Activated T-cell treated with anti-CD3 and anti-CD28 coated beads for 1 hour (primary cell): ENCODE results near the gene ZMIZ1.

Experiments
- DNase-seq: peaks from one replicate; pipeline ENCODE4 v3.0.0-alpha.2; 2020; ENCODE audit warnings: low read depth

The ZMIZ1 gene

GRCh38 chr10:79310200-79310865 is 241.6 kb downstream of the ZMIZ1 start:
- no peak for DNase-seq

DNA sequence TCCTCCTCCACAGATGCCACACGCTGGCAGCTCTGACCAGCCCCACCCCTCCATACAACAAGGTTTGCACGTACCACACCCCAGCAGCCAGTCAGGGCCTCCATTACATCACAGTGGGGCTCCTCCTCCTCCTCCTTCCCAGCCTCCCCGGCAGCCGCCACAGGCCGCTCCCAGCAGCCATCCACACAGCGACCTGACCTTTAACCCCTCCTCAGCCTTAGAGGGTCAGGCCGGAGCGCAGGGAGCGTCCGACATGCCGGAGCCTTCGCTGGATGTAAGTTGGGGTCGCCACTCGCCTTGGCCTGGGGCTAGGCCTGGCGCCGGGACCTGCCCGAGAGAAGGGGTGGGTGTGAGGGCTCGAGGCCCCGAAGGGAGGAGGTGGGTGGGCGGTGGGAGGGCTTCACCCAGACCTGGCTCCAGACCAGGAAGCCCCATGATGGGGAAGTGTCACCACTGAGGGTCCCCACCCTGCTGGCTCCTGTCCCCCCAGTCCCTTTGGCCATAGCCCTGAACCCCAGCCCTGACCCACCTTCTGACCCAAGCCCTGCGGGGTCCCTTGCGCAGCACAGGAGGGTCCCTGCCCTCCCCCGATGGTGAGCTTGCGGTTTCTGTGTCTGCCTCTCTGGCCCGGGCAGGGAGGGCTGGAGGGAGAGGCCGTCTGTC is 242.3 kb downstream of the ZMIZ1 start:
- DNase-seq: no peak

DNA sequence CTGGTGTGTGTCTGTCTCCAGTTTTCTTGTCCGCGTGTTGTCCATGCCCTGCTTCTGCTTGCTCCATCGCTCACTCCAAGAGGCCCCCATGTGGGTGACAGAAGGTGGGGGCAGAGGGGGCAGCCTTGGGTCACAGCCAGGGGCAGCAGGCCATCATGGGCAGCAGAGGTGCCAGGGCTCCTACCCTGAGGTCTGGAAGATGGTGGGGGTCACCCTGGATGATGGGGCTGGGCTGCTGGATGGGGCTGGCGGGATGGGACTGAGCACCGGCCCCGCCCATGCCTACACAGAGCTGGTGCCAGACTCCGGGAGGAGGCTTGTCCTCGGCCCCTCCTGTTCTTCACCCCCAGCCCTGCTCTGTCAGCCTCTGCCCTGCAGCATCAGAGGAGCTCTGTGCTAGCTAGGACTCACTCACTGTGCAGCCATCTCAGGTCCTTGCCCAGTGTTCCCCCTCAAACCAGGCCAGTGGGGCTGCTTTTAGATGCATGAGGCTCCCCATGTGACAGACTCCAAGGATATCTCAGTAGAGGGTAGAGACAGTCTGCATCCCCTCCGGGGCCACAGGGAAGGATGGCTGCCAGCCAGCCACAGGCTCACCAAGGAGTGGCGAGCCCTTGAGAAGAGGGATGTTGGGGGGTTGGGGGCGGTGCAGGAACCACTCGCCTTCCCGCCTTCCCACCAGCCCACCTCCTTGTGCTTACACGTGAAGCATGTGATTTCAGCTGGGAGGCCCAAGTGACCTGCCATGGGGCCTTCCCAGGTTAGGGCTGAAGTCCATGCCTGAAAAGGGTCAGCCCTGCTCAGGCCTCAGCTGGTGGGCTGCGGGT is 243.0 kb downstream of the ZMIZ1 start:
- no peak for DNase-seq

DNA sequence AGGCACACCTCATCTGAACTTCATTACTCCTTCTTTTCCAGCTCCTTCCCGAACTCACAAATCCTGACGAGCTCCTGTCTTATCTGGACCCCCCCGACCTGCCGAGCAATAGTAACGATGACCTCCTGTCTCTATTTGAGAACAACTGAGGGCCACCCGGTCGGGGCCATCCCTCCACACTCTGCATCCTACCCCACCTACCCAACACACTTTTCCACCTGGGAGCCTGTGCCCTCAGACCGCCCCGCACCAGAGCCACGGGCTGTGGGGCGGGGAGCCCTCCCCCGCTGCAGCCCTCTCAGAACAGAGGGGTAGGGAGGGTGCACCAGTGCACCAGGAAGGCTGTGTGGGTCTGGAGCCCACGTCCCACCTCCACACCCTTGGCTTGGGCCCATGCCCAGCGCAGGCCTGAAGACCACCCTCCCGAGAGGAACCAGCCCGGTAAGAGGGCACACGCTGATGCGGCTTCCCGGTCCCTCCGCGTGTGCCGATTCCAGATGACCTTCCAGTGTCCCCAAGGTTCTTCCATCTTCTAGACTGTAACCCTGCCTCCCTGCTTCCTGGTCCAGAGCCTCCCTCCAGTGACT is 243.9 kb downstream of the ZMIZ1 start:
- DNase-seq: no peak

- no peak for DNase-seq
These were observed 244.6 kb downstream of the ZMIZ1 start for GRCh38 chr10:79313320-79313719.

DNA sequence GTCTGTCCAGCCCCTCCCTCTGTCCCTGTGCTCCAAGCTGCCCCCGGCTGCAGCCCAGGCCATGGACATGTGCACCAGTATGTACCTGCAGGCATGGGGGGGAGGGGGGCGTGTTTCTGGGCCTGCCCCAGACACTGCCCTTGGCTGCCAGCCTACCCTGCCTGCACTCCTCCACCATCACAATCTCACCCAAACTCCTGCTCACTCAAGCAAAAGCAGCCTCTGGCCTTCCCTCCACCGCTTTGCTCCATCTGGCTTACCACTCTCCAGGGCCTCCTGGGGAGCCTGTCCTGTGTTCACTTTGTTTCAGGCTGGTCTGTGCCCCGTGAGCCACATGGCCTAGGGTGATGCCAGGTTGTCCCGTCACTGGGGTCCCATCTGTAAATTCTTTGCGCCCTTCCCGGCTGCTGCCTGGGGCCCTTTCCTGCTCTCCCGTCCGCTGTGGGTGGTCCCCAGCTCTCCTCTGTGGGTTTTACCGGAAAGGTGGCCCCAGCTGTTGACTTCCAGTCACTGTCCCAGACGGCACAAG is 245.2 kb downstream of the ZMIZ1 start:
- no peak for DNase-seq

DNA sequence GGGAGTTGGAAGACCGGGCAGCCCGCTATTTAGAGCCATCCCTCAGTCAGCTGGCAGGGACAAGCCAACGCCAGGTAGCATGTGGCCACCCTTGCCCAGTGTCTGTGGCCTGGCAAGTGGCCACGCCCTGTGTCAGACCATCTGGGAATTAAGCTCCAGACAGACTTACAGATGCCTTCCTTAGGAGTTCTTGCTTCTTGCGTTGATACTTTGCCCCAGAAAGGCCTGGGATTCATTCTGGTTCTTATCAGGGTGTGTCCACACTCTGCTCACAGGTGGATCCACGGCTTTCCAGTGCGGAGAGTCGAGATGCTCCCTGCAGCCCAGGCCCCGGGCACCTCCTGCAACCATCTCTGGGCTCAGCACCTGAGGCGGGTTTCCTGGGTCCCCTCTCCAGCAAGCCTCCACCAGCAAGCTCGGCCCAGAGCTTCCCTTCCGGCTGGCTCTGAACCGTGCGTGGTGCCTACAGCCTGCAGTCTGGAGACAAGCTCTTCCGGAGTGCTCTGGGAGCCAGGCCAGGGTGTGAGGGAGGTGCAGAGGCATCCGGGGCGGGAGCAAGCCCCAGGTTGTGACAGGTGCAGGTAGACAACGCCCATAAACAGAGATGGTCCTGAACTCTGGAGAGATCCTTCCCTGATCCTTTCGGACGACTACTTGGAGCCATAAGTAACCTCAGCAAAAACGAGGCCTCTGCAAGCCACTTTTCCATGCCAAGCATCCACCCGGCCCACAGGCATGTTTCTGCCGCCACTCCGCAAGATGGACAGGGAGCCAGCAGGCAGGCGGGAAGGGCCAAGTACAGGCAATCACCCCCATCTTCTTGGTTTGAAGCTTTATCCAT is 246.2 kb downstream of the ZMIZ1 start:
- DNase-seq: no peak

DNA sequence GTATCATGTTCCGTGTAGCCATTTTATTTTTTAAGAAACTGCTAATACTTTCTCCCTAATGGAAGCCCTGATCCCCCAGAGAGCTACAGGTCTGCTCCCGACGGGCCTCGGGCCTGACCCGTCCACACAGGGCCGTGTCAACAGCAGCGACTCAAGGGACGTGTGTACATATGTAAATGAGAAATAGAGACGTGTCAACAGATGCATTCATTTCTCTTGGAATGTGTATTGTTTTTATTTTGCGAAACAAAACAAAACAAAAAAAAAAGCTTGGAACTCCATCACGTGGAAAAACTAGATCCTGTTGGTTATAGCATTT is 246.8 kb downstream of the ZMIZ1 start:
- DNase-seq: no peak

- DNase-seq: no peak
These were observed 248.1 kb downstream of the ZMIZ1 start for GRCh38 chr10:79316671-79317431.

DNA sequence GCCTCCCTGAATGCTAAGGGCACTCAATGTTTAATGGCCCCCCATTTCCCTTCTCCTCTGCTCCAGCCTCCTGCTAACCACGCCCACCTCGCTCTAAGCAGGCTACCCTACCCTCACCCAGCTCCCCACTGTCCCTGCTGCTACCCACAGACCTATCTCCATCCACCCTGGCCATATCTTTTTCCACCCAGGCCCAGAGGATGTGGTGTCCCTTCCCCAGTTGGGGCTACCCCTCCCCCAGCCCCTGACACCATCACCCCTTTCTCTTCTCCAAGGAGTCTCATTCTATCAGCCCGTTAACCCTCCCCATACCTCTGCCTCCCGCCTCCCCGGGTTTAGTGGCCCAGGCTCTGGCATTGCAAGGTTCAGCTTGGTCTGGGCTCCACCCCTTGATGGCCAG is 249.6 kb downstream of the ZMIZ1 start:
- no peak for DNase-seq

GRCh38 chr10:79319115-79319771 is 250.5 kb downstream of the ZMIZ1 start:
- DNase-seq: no peak

GRCh38 chr10:79320316-79320715 is 251.6 kb downstream of the ZMIZ1 start:
- DNase-seq: no peak

GRCh38 chr10:79320820-79321493 is 252.2 kb downstream of the ZMIZ1 start:
- no peak for DNase-seq

- no peak for DNase-seq
These were observed 252.7 kb downstream of the ZMIZ1 start for GRCh38 chr10:79321494-79321882.

- no peak for DNase-seq
These were observed 253.2 kb downstream of the ZMIZ1 start for GRCh38 chr10:79321951-79322350.

DNA sequence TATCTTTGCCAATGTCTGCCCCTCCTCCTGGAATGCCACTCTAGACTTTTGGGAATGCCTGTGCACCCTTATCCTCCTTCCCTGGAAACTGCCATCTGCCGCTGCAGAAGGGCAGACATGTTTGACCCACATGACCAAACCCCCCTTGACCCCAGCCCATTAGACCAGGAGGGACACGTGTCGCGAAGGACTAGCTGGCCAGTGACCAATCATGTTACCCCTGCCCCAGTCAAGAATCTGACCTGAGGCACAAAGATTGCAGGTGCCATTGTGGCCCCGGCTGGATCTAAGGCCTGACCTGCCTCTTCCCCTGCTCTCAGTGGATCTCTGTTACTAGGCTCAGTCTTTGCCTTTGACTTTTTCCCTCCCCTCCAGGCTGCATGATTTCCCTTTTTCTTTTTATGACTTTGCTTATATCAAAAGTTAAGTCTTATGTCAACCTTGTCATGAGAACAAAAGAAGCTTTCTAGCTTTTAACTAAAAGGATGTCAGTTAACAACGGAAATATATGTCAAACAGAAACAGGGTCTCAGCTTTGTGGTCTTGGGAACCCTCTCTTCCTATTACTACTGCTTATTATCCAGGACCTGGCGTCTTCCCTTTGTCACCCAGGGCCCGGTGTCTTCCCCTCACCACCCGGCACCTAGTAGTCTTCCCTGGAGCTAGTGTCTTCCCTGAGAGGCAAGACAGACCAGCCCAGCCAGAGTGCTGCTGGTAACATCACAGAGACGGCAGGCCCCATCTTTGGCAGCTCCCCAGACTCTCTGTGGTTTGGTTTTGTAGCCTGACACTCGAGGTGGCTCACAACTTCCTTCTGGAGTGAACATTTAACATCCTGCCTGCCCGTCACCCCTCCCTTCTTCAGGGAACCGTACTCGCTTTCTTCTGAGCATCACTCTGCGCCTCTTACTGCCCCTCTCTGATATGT is 254.1 kb downstream of the ZMIZ1 start:
- DNase-seq: peak; percentile 61

- DNase-seq: no peak
These were observed 254.8 kb downstream of the ZMIZ1 start for GRCh38 chr10:79323602-79324001.

DNA sequence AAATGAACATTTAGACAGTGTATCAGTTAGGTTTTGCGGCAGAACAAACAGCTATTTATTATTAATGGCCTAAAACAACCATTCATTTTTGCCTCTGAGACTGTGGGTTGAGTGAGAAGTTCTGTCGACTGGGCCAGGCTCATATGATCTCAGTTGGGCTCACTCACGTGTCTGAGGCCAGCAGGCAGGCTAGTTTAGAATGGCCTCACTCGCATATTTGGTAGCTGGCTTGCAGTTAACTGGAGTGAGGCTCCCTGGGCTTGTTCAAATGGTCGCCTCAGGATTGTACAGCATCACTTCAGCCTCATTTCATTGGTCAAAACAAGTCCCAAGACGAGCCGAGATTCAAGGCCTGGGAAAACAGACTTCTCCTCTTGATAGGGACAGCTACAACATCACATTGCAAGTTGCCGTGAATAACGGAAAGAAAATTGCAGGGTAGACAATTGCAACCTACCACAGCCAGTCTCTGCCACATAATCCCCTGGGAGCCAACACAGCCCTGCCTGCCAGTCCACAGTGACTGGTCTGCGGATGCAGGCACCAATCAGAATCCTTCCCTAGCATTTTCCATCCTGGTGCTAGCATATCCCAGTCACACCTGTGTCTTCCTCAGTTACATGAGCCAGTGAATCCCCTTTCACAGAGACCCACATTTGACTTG is 255.4 kb downstream of the ZMIZ1 start:
- no peak for DNase-seq
